ENCODE results near the gene GPRC5D. TPM values are rescaled to one million over a fixed set of nuclear protein-coding genes. Genes with fewer than 3 reads are reported as not detected.

Gene GPRC5D
- total RNA-seq, 1 experiment from 2014 or later, result not detected

DNA sequence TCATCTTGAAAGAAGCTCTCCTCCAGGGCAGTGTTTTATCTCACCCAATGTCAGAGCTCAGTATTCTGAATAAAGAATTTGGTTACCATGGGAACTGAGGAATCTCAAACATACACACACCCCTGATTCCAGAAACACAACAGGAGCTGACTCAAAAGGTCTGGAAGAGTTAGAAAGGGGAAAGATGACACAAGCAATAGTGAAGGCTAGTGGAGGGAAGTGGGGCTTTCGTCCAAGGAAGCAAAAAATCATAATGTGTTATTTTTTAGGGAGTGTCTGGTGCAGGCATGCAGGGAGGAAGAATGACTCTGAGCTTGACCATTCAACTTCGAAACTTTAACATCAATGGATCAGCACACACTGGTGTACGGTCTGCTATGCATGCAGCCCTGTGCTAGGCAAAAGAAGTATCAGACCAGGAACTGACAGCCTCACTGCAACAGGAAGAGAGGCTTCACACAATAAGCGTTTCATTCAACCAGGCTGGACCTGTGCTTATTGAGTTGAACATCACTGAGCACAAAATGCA, 27.8 kb upstream of the GPRC5D start:
- H3K27ac Mint-ChIP-seq (ENCODE audit: unreplicated experiment), result no peak overlapping the region

DNA sequence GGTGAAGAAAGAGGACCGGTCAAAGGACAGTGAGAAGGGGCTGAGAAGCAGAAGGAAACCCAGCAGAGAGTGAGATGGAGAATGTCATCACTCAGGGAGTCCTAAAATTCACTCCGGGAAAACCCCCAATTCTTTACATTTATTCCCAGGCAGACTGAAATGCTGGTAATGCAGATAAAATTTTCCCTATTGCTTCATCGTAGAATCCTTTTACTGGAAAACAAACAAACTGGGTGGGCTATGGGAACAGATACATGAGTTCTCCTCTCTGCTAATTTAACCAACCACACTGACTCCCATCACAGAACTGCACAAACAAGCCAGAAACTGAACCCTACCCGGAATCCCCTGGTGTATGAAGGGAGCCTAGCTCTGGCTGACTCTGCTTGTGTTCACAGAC, 27.2 kb upstream of the GPRC5D start:
- CTCF ChIA-PET, result no interaction called here

More for the DNA sequence above, 27.8 kb upstream of the GPRC5D start:
- DNase-seq, result no peak
- BruUV-seq (replicated peaks), result no TSS peak
- intact Hi-C loops (cut with micrococcal nuclease; ENCODE audit: unreplicated experiment), result loop anchor here (5.0 to 10.0 kb wide), 3 partner anchors 62 to 255 kb away; partner anchors contain the start of gene DDX47
- no peaks in the 10 kb centered on the region for H3K27me3 Mint-ChIP-seq (ENCODE audit: unreplicated experiment)
- H3K4me1 Mint-ChIP-seq (ENCODE audit: low read depth, unreplicated experiment), result peaks cover 8% of the 10 kb centered on the region
- H3K36me3 Mint-ChIP-seq (ENCODE audit: insufficient read depth, unreplicated experiment), result no peaks in the 10 kb centered on the region
- TF ChIP-seq, protein P1, sequence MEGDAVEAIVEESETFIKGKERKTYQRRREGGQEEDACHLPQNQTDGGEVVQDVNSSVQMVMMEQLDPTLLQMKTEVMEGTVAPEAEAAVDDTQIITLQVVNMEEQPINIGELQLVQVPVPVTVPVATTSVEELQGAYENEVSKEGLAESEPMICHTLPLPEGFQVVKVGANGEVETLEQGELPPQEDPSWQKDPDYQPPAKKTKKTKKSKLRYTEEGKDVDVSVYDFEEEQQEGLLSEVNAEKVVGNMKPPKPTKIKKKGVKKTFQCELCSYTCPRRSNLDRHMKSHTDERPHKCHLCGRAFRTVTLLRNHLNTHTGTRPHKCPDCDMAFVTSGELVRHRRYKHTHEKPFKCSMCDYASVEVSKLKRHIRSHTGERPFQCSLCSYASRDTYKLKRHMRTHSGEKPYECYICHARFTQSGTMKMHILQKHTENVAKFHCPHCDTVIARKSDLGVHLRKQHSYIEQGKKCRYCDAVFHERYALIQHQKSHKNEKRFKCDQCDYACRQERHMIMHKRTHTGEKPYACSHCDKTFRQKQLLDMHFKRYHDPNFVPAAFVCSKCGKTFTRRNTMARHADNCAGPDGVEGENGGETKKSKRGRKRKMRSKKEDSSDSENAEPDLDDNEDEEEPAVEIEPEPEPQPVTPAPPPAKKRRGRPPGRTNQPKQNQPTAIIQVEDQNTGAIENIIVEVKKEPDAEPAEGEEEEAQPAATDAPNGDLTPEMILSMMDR (IDR thresholded peaks at IDR 0.05; ENCODE audit: unreplicated experiment), result no peak
- CTCF ChIA-PET, result interaction anchor here (0.6 kb wide), 1 partner anchor 35 kb away, joined by 3 read pairs; no protein-coding TSS in a partner anchor
- H3K4me3 Mint-ChIP-seq (ENCODE audit: low read depth, unreplicated experiment), result no peak overlapping the region
- no peaks in the 10 kb centered on the region for H3K9me3 Mint-ChIP-seq (ENCODE audit: low read depth, unreplicated experiment)

DNA sequence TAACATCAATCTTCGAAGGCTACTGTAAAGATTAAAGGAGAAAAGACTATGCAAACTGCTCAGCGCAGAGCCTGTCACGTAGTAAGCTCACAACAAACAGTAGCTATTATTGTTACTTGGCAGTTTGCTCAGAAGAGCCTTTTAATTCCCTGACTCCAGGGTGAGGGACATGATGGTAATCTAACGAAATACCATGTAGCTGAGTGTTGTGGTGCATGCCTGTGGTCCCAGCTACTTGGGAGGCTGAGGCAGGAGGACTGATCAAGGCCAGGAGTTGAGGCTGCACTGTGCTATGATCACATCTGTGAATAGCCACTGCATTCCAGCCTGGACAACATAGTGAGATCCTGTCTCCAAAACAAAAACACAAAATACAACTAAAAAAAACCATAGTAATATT, 25.3 kb upstream of the GPRC5D start:
- Mint-ChIP-seq H3K36me3 (ENCODE audit: insufficient read depth, unreplicated experiment) (no peaks in the 10 kb centered on the region), H3K9me3 (ENCODE audit: low read depth, unreplicated experiment) (peaks cover 8% of the 10 kb centered on the region), H3K27me3 (ENCODE audit: unreplicated experiment) (no peaks in the 10 kb centered on the region), H3K4me3 (ENCODE audit: low read depth, unreplicated experiment) (no peak overlapping the region), H3K27ac (ENCODE audit: unreplicated experiment) (no peak overlapping the region), H3K4me1 (ENCODE audit: low read depth, unreplicated experiment) (peaks cover 8% of the 10 kb centered on the region)
- BruUV-seq (replicated peaks), result no TSS peak
- CTCF ChIA-PET, result no interaction called here
- intact Hi-C loops (cut with micrococcal nuclease; ENCODE audit: unreplicated experiment), result loop anchor here (5.0 to 10.0 kb wide), 2 partner anchors 60 to 252 kb away; no protein-coding TSS in a partner anchor
- TF ChIP-seq, protein P1 (IDR thresholded peaks at IDR 0.05; ENCODE audit: unreplicated experiment), result no peak
- no peak for DNase-seq

More for the DNA sequence above, 27.2 kb upstream of the GPRC5D start:
- Mint-ChIP-seq H3K36me3 (ENCODE audit: insufficient read depth, unreplicated experiment) (no peaks in the 10 kb centered on the region), H3K27ac (ENCODE audit: unreplicated experiment) (no peak overlapping the region), H3K4me1 (ENCODE audit: low read depth, unreplicated experiment) (peaks cover 8% of the 10 kb centered on the region), H3K9me3 (ENCODE audit: low read depth, unreplicated experiment) (no peaks in the 10 kb centered on the region), H3K27me3 (ENCODE audit: unreplicated experiment) (no peaks in the 10 kb centered on the region), H3K4me3 (ENCODE audit: low read depth, unreplicated experiment) (no peak overlapping the region)
- BruUV-seq (replicated peaks), result no TSS peak
- TF ChIP-seq, protein P1 (IDR thresholded peaks at IDR 0.05; ENCODE audit: unreplicated experiment), result no peak
- intact Hi-C loops (cut with micrococcal nuclease; ENCODE audit: unreplicated experiment), result loop anchor here (5.0 to 10.0 kb wide), 2 partner anchors 62 to 254 kb away; no protein-coding TSS in a partner anchor
- no peak for DNase-seq

DNA sequence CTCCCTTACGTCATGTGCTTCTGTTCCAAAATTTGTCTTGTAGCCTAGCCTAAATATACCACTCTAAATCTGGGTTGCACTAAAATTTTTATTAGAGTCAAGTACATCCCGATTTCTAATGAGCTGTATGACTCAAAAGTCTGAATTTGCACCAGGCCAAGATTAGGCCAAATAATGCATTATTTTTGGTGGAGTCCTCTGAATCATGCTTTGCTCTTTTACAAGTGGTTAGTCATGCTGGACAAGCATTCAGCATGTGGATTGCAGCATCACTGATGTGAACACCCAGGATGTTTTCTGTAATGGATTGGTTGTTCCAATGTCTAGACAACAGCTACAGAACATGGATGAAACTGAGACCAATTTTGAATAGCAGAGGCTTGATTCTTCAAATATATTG, 24.4 kb upstream of the GPRC5D start:
- peaks cover 8% of the 10 kb centered on the region for H3K4me1 Mint-ChIP-seq (ENCODE audit: low read depth, unreplicated experiment)
- H3K27ac Mint-ChIP-seq (ENCODE audit: unreplicated experiment), result no peak overlapping the region
- BruUV-seq (replicated peaks), result no TSS peak
- H3K9me3 Mint-ChIP-seq (ENCODE audit: low read depth, unreplicated experiment), result peaks cover 11% of the 10 kb centered on the region
- CTCF ChIA-PET, result interaction anchor here (0.6 to 2.2 kb wide), 16 partner anchors 9 to 1132 kb away, joined by 3 to 12 read pairs (median 4); partner anchors contain the start of gene DDX47
- no peaks in the 10 kb centered on the region for H3K27me3 Mint-ChIP-seq (ENCODE audit: unreplicated experiment)
- no peak for DNase-seq
- H3K36me3 Mint-ChIP-seq (ENCODE audit: insufficient read depth, unreplicated experiment), result no peaks in the 10 kb centered on the region
- intact Hi-C loops (cut with micrococcal nuclease; ENCODE audit: unreplicated experiment), result loop anchor here (5.0 to 10.0 kb wide), 2 partner anchors 59 to 252 kb away; no protein-coding TSS in a partner anchor
- TF ChIP-seq, protein P1 (IDR thresholded peaks at IDR 0.05; ENCODE audit: unreplicated experiment), result no peak
- H3K4me3 Mint-ChIP-seq (ENCODE audit: low read depth, unreplicated experiment), result no peak overlapping the region
